ENCODE results near the gene SLC43A1.

Gene SLC43A1

GRCh38 chr11:57462597-57462996 lies 52.9 kb downstream of the SLC43A1 start:
- TF ChIP-seq, protein P1, sequence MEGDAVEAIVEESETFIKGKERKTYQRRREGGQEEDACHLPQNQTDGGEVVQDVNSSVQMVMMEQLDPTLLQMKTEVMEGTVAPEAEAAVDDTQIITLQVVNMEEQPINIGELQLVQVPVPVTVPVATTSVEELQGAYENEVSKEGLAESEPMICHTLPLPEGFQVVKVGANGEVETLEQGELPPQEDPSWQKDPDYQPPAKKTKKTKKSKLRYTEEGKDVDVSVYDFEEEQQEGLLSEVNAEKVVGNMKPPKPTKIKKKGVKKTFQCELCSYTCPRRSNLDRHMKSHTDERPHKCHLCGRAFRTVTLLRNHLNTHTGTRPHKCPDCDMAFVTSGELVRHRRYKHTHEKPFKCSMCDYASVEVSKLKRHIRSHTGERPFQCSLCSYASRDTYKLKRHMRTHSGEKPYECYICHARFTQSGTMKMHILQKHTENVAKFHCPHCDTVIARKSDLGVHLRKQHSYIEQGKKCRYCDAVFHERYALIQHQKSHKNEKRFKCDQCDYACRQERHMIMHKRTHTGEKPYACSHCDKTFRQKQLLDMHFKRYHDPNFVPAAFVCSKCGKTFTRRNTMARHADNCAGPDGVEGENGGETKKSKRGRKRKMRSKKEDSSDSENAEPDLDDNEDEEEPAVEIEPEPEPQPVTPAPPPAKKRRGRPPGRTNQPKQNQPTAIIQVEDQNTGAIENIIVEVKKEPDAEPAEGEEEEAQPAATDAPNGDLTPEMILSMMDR (IDR thresholded peaks at IDR 0.05), result no peak
- Histone ChIP-seq H3K27me3 (peaks cover 81% of the 10 kb centered on the region), H3K4me1 (ENCODE audit: control insufficient read depth in 1 of 2, insufficient read depth in 1 of 2, low read depth in 1 of 2, low read length in 1 of 2) (peaks cover 30 to 36% of the 10 kb centered on the region in 2 experiments), H3K36me3 (no peaks in the 10 kb centered on the region), H3K9me3 (no peaks in the 10 kb centered on the region), H3K27ac (no peak overlapping the region), H3K4me3 (ENCODE audit: low read depth in 1 of 2, low read length in 1 of 2) (no peak overlapping the region)

- H3K27me3 ChIP-seq, result peaks cover 84% of the 10 kb centered on the region
- H3K9me3 ChIP-seq, result no peaks in the 10 kb centered on the region
- H3K36me3 ChIP-seq, result no peaks in the 10 kb centered on the region
- H3K27ac ChIP-seq, result no peak overlapping the region
- no peak overlapping the region for H3K4me3 ChIP-seq (ENCODE audit: low read depth in 1 of 2, low read length in 1 of 2)
- TF ChIP-seq, protein P1 (IDR thresholded peaks at IDR 0.05), result no peak
- peaks cover 34 to 43% of the 10 kb centered on the region in 2 experiments for H3K4me1 ChIP-seq (ENCODE audit: control insufficient read depth in 1 of 2, insufficient read depth in 1 of 2, low read depth in 1 of 2, low read length in 1 of 2)
Measured at GRCh38 chr11:57461841-57462489, 53.5 kb downstream of the SLC43A1 start.

- Histone ChIP-seq H3K27me3 (peaks cover 86% of the 10 kb centered on the region), H3K27ac (no peak overlapping the region), H3K4me3 (ENCODE audit: low read depth in 1 of 2, low read length in 1 of 2) (peak overlapping the region; percentile 51 to 66), H3K36me3 (no peaks in the 10 kb centered on the region), H3K4me1 (ENCODE audit: control insufficient read depth in 1 of 2, insufficient read depth in 1 of 2, low read depth in 1 of 2, low read length in 1 of 2) (peaks cover 34 to 43% of the 10 kb centered on the region in 2 experiments), H3K9me3 (no peaks in the 10 kb centered on the region)
- TF ChIP-seq, protein P1 (IDR thresholded peaks at IDR 0.05), result peak; percentile 13
Measured at GRCh38 chr11:57460758-57461749, 54.4 kb downstream of the SLC43A1 start.

DNA sequence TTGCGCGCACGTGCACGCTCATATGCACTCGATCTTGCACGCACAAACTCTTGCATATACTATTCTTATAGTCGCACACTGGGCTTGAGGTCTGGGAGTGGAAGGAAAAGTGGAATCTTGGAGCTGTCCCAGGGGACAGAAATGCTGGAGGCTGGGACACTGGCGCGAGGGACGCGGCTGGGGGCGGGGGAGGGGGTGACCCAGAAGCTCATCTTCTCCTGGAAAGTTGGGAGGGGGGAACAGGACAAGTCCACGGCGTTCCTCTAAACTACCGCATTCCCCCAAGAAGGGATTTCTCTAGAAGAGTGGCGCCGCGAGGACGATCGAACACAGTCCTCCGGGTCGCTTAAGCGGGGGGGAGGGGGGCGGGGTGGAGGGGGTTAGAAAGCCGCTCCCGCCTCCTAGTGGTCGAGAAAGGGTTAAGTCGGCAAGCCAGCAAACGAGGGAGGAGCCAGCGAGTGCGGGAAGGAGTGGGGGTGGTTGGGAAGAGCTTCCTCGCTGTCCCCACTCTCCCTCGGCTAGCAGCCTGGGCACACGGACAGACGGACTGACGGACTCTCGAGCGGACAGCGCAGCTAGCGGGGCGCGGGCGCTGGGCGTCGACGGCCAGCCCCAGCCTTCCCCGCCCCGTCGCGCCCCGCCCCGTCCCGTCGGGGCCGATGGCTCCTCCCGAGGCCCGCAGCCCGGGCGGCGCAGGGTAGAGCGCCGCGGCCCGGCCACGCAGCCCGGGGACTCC lies 55.3 kb downstream of the SLC43A1 start, which contains the start of gene RTN4RL2:
Gene RTN4RL2, plus strand, starts transcription at position 507 of the 736 bp plus-strand sequence. CDS start 338 bp downstream, outside the sequence.
- H3K4me3 ChIP-seq (ENCODE audit: low read depth in 1 of 2, low read length in 1 of 2), result peak within 1 kb of the TSS; percentile 51 to 66
- H3K27me3 ChIP-seq, result peaks cover 84% of the 10 kb centered on the region
- TF ChIP-seq, protein P1 (IDR thresholded peaks at IDR 0.05), result no peak

More for the DNA sequence above, 55.3 kb downstream of the SLC43A1 start, which contains the start of gene RTN4RL2:
- Histone ChIP-seq H3K36me3 (no peaks in the 10 kb centered on the region), H3K9me3 (no peaks in the 10 kb centered on the region), H3K27ac (no peak within 1 kb of the TSS), H3K4me1 (ENCODE audit: control insufficient read depth in 1 of 2, insufficient read depth in 1 of 2, low read depth in 1 of 2, low read length in 1 of 2) (peaks cover 34 to 43% of the 10 kb centered on the region in 2 experiments)
